Measurements from ENCODE around the gene MB. TPM values are rescaled to one million over a fixed set of nuclear protein-coding genes. Genes with fewer than 3 reads are reported as not detected.

MB gene
- total RNA-seq, 1 donor from 2014 or later = not detected

DNA sequence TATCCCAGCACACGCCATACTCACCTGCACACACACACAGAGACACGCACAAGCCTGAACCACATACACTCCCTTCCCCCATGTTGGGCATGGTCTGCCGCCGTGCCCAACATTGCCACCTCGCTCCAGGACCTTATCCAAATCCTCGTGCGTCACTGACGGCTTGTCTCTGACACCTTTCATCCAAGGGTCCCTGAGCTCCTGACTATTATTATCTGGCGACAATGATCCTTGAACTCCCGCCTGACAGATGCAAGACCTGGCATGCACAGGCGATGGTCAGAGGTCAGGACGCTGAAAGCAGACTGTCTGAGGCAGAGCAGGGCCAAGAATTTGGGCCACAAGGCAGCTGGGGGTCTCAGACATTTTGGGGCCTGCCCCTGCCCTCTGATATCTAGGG, 4.2 kb downstream of the MB start:
- Mint-ChIP-seq H3K36me3 (ENCODE audit: low read depth) (no peaks in the 10 kb centered on the region), H3K27me3 (ENCODE audit: low read depth) (no peaks in the 10 kb centered on the region), H3K9me3 (no peaks in the 10 kb centered on the region), H3K27ac (ENCODE audit: unreplicated experiment) (no peak overlapping the region), H3K4me1 (no peaks in the 10 kb centered on the region), H3K4me3 (no peak overlapping the region)
- no peak for TF ChIP-seq CTCF (conservative IDR thresholded peaks at IDR 0.05)
- DNase-seq (ENCODE audit: low read depth, low spot score) = no peak

DNA sequence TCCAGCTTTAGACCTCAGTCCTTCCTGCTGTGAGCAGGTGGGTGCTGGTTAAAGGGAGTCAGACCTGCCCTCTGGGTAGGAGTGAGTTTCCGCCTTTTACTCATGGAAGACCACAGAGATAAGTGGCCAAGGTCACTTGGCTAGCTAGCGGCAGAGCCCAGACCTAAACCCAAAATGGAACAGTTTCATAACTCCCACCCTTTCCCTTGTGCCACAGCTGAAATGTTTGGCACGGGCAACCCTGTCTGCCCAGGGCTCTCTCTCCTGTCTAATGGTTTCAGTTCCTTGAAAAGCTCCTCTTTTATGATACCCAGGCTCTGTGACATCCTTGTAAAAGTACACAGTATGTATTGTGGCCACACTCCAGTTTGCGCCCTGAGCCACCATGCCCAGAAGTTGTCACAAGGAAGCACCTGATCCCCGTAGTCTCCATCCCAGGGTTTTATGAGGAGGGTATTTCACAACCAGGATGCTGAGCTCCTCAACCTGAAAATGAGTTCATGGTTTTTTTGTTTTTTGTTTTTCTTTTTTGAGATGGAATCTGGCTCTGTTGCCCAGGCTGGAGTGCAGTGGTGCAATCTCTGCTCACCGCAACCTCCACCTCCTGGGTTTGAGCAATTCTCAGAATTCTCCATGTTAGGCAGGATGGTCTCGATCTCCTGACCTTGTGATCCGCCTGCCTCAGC, 5.1 kb downstream of the MB start:
- H3K4me1 Mint-ChIP-seq = no peaks in the 10 kb centered on the region
- TF ChIP-seq CTCF (conservative IDR thresholded peaks at IDR 0.05) = no peak
- H3K27ac Mint-ChIP-seq (ENCODE audit: unreplicated experiment) = no peak overlapping the region
- no peak for DNase-seq (ENCODE audit: low read depth, low spot score)
- no peak overlapping the region for H3K4me3 Mint-ChIP-seq
- no peaks in the 10 kb centered on the region for H3K27me3 Mint-ChIP-seq (ENCODE audit: low read depth)
- H3K36me3 Mint-ChIP-seq (ENCODE audit: low read depth) = no peaks in the 10 kb centered on the region
- no peaks in the 10 kb centered on the region for H3K9me3 Mint-ChIP-seq

- Mint-ChIP-seq H3K4me1 (no peaks in the 10 kb centered on the region), H3K27ac (ENCODE audit: unreplicated experiment) (no peak overlapping the region), H3K9me3 (no peaks in the 10 kb centered on the region), H3K27me3 (ENCODE audit: low read depth) (no peaks in the 10 kb centered on the region), H3K36me3 (ENCODE audit: low read depth) (no peaks in the 10 kb centered on the region), H3K4me3 (no peak overlapping the region)
- no peak for TF ChIP-seq CTCF (conservative IDR thresholded peaks at IDR 0.05)
- no peak for DNase-seq (ENCODE audit: low read depth, low spot score)
Measured at GRCh38 chr22:35611200-35611890, 5.8 kb downstream of the MB start.

- Mint-ChIP-seq H3K27ac (ENCODE audit: unreplicated experiment) (no peak overlapping the region), H3K4me3 (no peak overlapping the region), H3K27me3 (ENCODE audit: low read depth) (no peaks in the 10 kb centered on the region), H3K4me1 (no peaks in the 10 kb centered on the region), H3K9me3 (no peaks in the 10 kb centered on the region), H3K36me3 (ENCODE audit: low read depth) (no peaks in the 10 kb centered on the region)
- no peak for TF ChIP-seq CTCF (conservative IDR thresholded peaks at IDR 0.05)
- DNase-seq (ENCODE audit: low read depth, low spot score) = no peak
Measured at GRCh38 chr22:35610741-35611140, 6.4 kb downstream of the MB start.

DNA sequence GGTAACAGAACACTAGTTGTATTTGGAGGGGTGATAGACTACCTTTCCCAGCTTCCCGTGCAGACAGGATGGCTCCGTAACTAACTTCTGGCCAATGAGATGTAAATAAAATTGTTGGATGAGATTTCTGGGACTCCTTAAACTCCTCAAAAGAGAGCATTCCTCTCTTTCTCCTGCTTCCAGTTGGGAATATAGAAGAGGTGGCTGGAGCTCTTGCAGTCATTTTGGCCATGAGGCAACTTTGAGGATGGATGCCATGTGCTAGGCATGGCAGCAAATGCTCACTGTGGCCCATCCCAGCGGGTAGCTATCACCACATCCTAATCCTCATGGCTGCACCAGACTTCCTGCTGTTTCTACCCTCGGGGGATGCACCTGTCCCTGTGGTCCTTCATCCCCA, 7.4 kb downstream of the MB start:
- Mint-ChIP-seq H3K4me3 (no peak overlapping the region), H3K27ac (ENCODE audit: unreplicated experiment) (no peak overlapping the region)

More for the DNA sequence above, 7.4 kb downstream of the MB start:
- Mint-ChIP-seq H3K4me1 (peaks cover 6% of the 10 kb centered on the region), H3K36me3 (ENCODE audit: low read depth) (no peaks in the 10 kb centered on the region), H3K9me3 (no peaks in the 10 kb centered on the region), H3K27me3 (ENCODE audit: low read depth) (no peaks in the 10 kb centered on the region)
- no peak for TF ChIP-seq CTCF (conservative IDR thresholded peaks at IDR 0.05)
- no peak for DNase-seq (ENCODE audit: low read depth, low spot score)

All from neural crest cell (in vitro differentiated cells).